Measurements from ENCODE around the gene TMC3. TPM values are rescaled to one million over a fixed set of nuclear protein-coding genes. Genes with fewer than 3 reads are reported as not detected.

Gene TMC3
- total and polyA plus RNA-seq, 2 experiments from 2014 or later: not detected

GRCh38 chr15:81335631-81336030 is 38.4 kb downstream of the TMC3 start:
- TF ChIP-seq EZH2phosphoT487 (IDR thresholded peaks at IDR 0.05; ENCODE audit: insufficient read depth, low read depth): no peak
- TF ChIP-seq EZH2 (IDR thresholded peaks at IDR 0.05; ENCODE audit: insufficient read depth, poor library complexity, severe bottlenecking): no peak
- H3K4me1 ChIP-seq (ENCODE audit: insufficient read depth): peaks cover 21% of the 10 kb centered on the region
- in situ Hi-C loops (cut with MboI): no loop called here
- H3K9me3 ChIP-seq (ENCODE audit: low read depth): no peaks in the 10 kb centered on the region
- no peak overlapping the region for H3K4me3 ChIP-seq
- H3K9ac ChIP-seq: no peak overlapping the region
- no peak overlapping the region for H3K27ac ChIP-seq
- H3K27me3 ChIP-seq (replicated peaks; ENCODE audit: insufficient read depth): no peaks in the 10 kb centered on the region
- no peaks in the 10 kb centered on the region for H4K20me1 ChIP-seq (ENCODE audit: insufficient read depth)
- no peak overlapping the region for H2AFZ ChIP-seq
- H3K4me2 ChIP-seq (ENCODE audit: unreplicated experiment): no peak overlapping the region
- H3K9me2 ChIP-seq (ENCODE audit: insufficient read depth): no peaks in the 10 kb centered on the region
- H3K36me3 ChIP-seq (ENCODE audit: low read depth): no peaks in the 10 kb centered on the region
- peaks cover 27% of the 10 kb centered on the region for H3F3A ChIP-seq (ENCODE audit: insufficient read depth)
- H3K79me2 ChIP-seq (ENCODE audit: insufficient read depth): no peaks in the 10 kb centered on the region
- DNase-seq: no peak
- 97 to 98% methylated on average over 4 of the region's 4 CpGs for WGBS, 2 experiments (ENCODE audit: low coverage in 1 of 2, low lambda C conversion rate in 2 of 2, missing lambda C conversion rate in 2 of 2)

GRCh38 chr15:81334768-81335435 is 39.1 kb downstream of the TMC3 start:
- 93 to 96% methylated on average over 10 of the region's 10 CpGs for WGBS, 2 experiments (ENCODE audit: low coverage in 1 of 2, low lambda C conversion rate in 2 of 2, missing lambda C conversion rate in 2 of 2)
- no peak overlapping the region for H3K4me3 ChIP-seq
- peaks cover 27% of the 10 kb centered on the region for H3F3A ChIP-seq (ENCODE audit: insufficient read depth)
- no peak overlapping the region for H2AFZ ChIP-seq
- no peaks in the 10 kb centered on the region for H3K27me3 ChIP-seq (replicated peaks; ENCODE audit: insufficient read depth)
- no peaks in the 10 kb centered on the region for H3K9me3 ChIP-seq (ENCODE audit: low read depth)
- H3K79me2 ChIP-seq (ENCODE audit: insufficient read depth): no peaks in the 10 kb centered on the region
- no peak for TF ChIP-seq EZH2 (IDR thresholded peaks at IDR 0.05; ENCODE audit: insufficient read depth, poor library complexity, severe bottlenecking)
- no peak for TF ChIP-seq EZH2phosphoT487 (IDR thresholded peaks at IDR 0.05; ENCODE audit: insufficient read depth, low read depth)
- H3K9me2 ChIP-seq (ENCODE audit: insufficient read depth): no peaks in the 10 kb centered on the region
- no peak overlapping the region for H3K27ac ChIP-seq
- no peak for DNase-seq
- no peaks in the 10 kb centered on the region for H3K36me3 ChIP-seq (ENCODE audit: low read depth)
- H3K4me2 ChIP-seq (ENCODE audit: unreplicated experiment): no peak overlapping the region
- peaks cover 24% of the 10 kb centered on the region for H3K4me1 ChIP-seq (ENCODE audit: insufficient read depth)
- no peaks in the 10 kb centered on the region for H4K20me1 ChIP-seq (ENCODE audit: insufficient read depth)
- no peak overlapping the region for H3K9ac ChIP-seq
- in situ Hi-C loops (cut with MboI): no loop called here

- Histone ChIP-seq H3K36me3 (ENCODE audit: low read depth) (no peaks in the 10 kb centered on the region), H3K4me1 (ENCODE audit: insufficient read depth) (peaks cover 15% of the 10 kb centered on the region), H3K27ac (no peak overlapping the region), H2AFZ (no peak overlapping the region), H3K9ac (no peak overlapping the region), H3K9me2 (ENCODE audit: insufficient read depth) (no peaks in the 10 kb centered on the region), H3K79me2 (ENCODE audit: insufficient read depth) (no peaks in the 10 kb centered on the region), H3K27me3 (replicated peaks; ENCODE audit: insufficient read depth) (no peaks in the 10 kb centered on the region), H3K4me2 (ENCODE audit: unreplicated experiment) (no peak overlapping the region), H3K9me3 (ENCODE audit: low read depth) (no peaks in the 10 kb centered on the region), H3K4me3 (no peak overlapping the region), H4K20me1 (ENCODE audit: insufficient read depth) (no peaks in the 10 kb centered on the region), H3F3A (ENCODE audit: insufficient read depth) (peaks cover 19% of the 10 kb centered on the region)
- DNase-seq: no peak
- WGBS, 2 experiments (ENCODE audit: low coverage in 1 of 2, low lambda C conversion rate in 2 of 2, missing lambda C conversion rate in 2 of 2): 98 to 99% methylated on average over 3 of the region's 3 CpGs
- TF ChIP-seq EZH2 (IDR thresholded peaks at IDR 0.05; ENCODE audit: insufficient read depth, poor library complexity, severe bottlenecking): no peak
- no peak for TF ChIP-seq EZH2phosphoT487 (IDR thresholded peaks at IDR 0.05; ENCODE audit: insufficient read depth, low read depth)
- in situ Hi-C loops (cut with MboI): no loop called here
These were observed 40.6 kb downstream of the TMC3 start for GRCh38 chr15:81333363-81333762.

- Histone ChIP-seq H3K4me1 (ENCODE audit: insufficient read depth) (peaks cover 17% of the 10 kb centered on the region), H3K79me2 (ENCODE audit: insufficient read depth) (no peaks in the 10 kb centered on the region), H2AFZ (no peak overlapping the region), H3K9me2 (ENCODE audit: insufficient read depth) (no peaks in the 10 kb centered on the region), H3F3A (ENCODE audit: insufficient read depth) (peaks cover 19% of the 10 kb centered on the region), H4K20me1 (ENCODE audit: insufficient read depth) (no peaks in the 10 kb centered on the region), H3K27me3 (replicated peaks; ENCODE audit: insufficient read depth) (no peaks in the 10 kb centered on the region), H3K9me3 (ENCODE audit: low read depth) (no peaks in the 10 kb centered on the region), H3K4me3 (no peak overlapping the region), H3K36me3 (ENCODE audit: low read depth) (no peaks in the 10 kb centered on the region), H3K9ac (no peak overlapping the region), H3K27ac (no peak overlapping the region), H3K4me2 (ENCODE audit: unreplicated experiment) (no peak overlapping the region)
- no peak for DNase-seq
- TF ChIP-seq EZH2 (IDR thresholded peaks at IDR 0.05; ENCODE audit: insufficient read depth, poor library complexity, severe bottlenecking) (no peak), EZH2phosphoT487 (IDR thresholded peaks at IDR 0.05; ENCODE audit: insufficient read depth, low read depth) (no peak)
- 99% methylated on average over 9 to 12 of the region's 12 CpGs for WGBS, 2 experiments (ENCODE audit: low coverage in 1 of 2, low lambda C conversion rate in 2 of 2, missing lambda C conversion rate in 2 of 2)
- in situ Hi-C loops (cut with MboI): no loop called here
These were observed 41.7 kb downstream of the TMC3 start for GRCh38 chr15:81332326-81332725.
